Breast epithelium (tissue), 4 donors: ENCODE measurements around the gene COPS7B. TPM values are rescaled to one million over a fixed set of nuclear protein-coding genes. Genes with fewer than 3 reads are reported as not detected.

ENCODE experiments used
- DNase-seq, 2 donors: peaks; one replicate each; pipeline ENCODE4 v3.0.0-alpha.2; 2019; ENCODE audit warnings: low spot score in 2 of 2
- H3K27ac ChIP-seq, 2 donors: fragments of 200-600 bp; sonication (generic) in 1 of 2; one replicate each; pipeline ENCODE4 v1.5.1; 2016 to 2019; ENCODE audit warnings: mild to moderate bottlenecking in 1 of 2
- H3K27me3 ChIP-seq, 2 donors: fragments of 200-600 bp; sonication (generic) in 1 of 2; one replicate each; pipeline versions ENCODE4 v1.5.1 to v1.6.0; 2017 to 2019; ENCODE audit warnings: control low read depth in 1 of 2, mild to moderate bottlenecking in 1 of 2
- H3K36me3 ChIP-seq: fragments of 200-600 bp; one replicate; pipeline ENCODE4 v1.5.1; 2019
- H3K4me1 ChIP-seq, 2 donors: fragments of 200-600 bp; sonication (generic); one replicate each; pipeline ENCODE4 v1.5.1; 2016 to 2019; ENCODE audit warnings: control low read depth in 1 of 2
- H3K4me3 ChIP-seq, 3 donors: fragments of 200-600 bp; sonication (generic); 1 replicate in 2 of 3; 2 replicates in 1 of 3; pipeline ENCODE4 v1.5.1; 2016 to 2019; ENCODE audit warnings: mild to moderate bottlenecking in 3 of 3, moderate library complexity in 2 of 3
- H3K9me3 ChIP-seq, 2 donors: fragments of 200-600 bp; sonication (generic) in 1 of 2; one replicate each; pipeline ENCODE4 v1.5.1; 2016 to 2019; ENCODE audit warnings: control low read depth in 1 of 2
- POLR2A ChIP-seq: fragments of 450-650 bp; IDR thresholded peaks from one replicate; pipeline ENCODE4 v1.6.1; 2016; ENCODE audit warnings: antibody characterized with exemption, mild to moderate bottlenecking, moderate library complexity
- POLR2AphosphoS5 ChIP-seq, 3 donors: sonication (generic); formaldehyde crosslinking; IDR thresholded peaks; one replicate each; pipeline ENCODE4 v1.6.1; 2017; ENCODE audit warnings: antibody characterized with exemption in 3 of 3
- intact Hi-C: fragments of 100-400 bp; cut with DNase I; formaldehyde crosslinking; loops from one replicate; pipeline ENCODE4 v1.15.1; 2023; ENCODE audit warnings: low total_unique reads
- total RNA-seq, 3 donors: library from RNA; depleted of rRNA; stranded (reverse); fragments of >200 nt; gene quantifications; one replicate each; pipeline ENCODE4 v1.1.0, GENCODE V29; 2016
- TF ChIP-seq, protein P1 (sequence below), 3 donors: fragments of 450-650 bp; IDR thresholded peaks; one replicate each; pipeline ENCODE4 v1.5.1; 2016 to 2017; ENCODE audit warnings: antibody characterized with exemption in 3 of 3, mild to moderate bottlenecking in 3 of 3, moderate library complexity in 3 of 3

COPS7B gene
- total RNA-seq, 3 donors from 2014 or later = 19.8 to 39.8 (median 32.1) TPM

DNA sequence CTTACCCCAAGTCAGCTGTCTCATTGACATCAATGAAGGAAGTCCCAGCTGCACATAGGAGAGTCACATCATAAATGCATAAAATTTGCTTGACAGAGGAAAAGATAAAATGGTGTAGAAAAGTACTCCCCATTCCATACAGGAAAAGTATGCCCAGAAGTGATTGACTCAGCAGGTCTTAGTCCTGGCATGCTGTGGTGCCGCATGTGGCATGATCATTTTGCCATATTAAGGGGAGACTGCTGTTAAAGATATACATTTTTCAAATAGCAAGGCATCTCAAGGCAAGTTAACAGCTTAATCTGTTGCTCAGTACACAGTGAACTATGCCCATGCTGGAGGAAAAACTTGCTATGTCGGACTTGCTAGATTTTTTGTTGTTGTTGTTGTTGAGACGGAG, 8.1 kb downstream of the COPS7B start:
- no peaks in the 10 kb centered on the region for H3K36me3 ChIP-seq
- intact Hi-C loops = no loop called here
- no peaks in the 10 kb centered on the region for H3K4me1 ChIP-seq
- no peak overlapping the region for H3K27ac ChIP-seq
- H3K9me3 ChIP-seq = no peaks in the 10 kb centered on the region
- no peaks in the 10 kb centered on the region for H3K27me3 ChIP-seq
- no peak for TF ChIP-seq POLR2AphosphoS5 (IDR thresholded peaks at IDR 0.05)
- TF ChIP-seq POLR2A = no peak
- TF ChIP-seq, protein P1, sequence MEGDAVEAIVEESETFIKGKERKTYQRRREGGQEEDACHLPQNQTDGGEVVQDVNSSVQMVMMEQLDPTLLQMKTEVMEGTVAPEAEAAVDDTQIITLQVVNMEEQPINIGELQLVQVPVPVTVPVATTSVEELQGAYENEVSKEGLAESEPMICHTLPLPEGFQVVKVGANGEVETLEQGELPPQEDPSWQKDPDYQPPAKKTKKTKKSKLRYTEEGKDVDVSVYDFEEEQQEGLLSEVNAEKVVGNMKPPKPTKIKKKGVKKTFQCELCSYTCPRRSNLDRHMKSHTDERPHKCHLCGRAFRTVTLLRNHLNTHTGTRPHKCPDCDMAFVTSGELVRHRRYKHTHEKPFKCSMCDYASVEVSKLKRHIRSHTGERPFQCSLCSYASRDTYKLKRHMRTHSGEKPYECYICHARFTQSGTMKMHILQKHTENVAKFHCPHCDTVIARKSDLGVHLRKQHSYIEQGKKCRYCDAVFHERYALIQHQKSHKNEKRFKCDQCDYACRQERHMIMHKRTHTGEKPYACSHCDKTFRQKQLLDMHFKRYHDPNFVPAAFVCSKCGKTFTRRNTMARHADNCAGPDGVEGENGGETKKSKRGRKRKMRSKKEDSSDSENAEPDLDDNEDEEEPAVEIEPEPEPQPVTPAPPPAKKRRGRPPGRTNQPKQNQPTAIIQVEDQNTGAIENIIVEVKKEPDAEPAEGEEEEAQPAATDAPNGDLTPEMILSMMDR (IDR thresholded peaks at IDR 0.05) = no peak
- H3K4me3 ChIP-seq = no peak overlapping the region
- no peak for DNase-seq

DNA sequence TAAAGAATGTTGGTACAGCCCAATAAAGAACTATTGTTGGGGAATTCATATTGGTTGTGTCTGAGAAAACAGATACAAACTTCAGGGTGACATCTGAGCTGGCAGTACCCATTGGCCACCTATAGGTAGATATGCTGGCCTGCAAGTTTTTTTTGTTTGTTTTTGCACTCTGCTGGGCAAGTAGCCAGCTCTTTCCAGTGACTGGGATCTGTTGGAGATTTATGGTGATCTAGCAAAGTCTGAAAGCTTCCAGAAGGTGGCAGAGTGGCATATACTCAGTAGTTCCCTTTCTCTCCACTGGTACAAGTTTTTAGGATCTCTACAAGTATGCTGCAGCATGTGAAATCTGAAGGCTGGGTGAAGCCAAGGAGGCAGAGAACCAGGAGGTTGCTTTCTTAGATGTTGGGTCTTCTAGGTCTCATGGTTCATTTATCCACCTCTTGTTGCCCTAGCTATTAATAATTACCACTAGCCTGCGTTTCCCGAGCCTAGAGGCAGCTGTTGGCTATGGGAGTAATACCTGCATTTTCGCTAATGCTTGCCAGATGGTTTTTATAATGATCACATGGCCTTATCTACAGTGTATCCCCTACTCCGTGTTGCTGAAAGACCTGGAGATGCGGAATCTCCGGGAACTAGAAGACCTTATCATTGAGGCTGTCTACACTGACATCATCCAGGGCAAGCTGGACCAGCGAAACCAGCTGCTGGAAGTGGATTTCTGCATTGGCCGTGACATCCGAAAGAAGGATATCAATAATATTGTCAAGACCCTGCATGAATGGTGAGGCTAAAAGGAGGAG, 9.5 kb downstream of the COPS7B start:
- no peak overlapping the region for H3K4me3 ChIP-seq
- peak; percentile 21 to 62 for DNase-seq
- H3K27me3 ChIP-seq = no peaks in the 10 kb centered on the region
- no peaks in the 10 kb centered on the region for H3K4me1 ChIP-seq
- intact Hi-C loops = no loop called here
- H3K27ac ChIP-seq = no peak overlapping the region
- H3K9me3 ChIP-seq = no peaks in the 10 kb centered on the region
- no peak for TF ChIP-seq POLR2A
- TF ChIP-seq, protein P1 (IDR thresholded peaks at IDR 0.05) = peak in 2 of 3 donors; percentile 30 to 31
- H3K36me3 ChIP-seq = no peaks in the 10 kb centered on the region

DNA sequence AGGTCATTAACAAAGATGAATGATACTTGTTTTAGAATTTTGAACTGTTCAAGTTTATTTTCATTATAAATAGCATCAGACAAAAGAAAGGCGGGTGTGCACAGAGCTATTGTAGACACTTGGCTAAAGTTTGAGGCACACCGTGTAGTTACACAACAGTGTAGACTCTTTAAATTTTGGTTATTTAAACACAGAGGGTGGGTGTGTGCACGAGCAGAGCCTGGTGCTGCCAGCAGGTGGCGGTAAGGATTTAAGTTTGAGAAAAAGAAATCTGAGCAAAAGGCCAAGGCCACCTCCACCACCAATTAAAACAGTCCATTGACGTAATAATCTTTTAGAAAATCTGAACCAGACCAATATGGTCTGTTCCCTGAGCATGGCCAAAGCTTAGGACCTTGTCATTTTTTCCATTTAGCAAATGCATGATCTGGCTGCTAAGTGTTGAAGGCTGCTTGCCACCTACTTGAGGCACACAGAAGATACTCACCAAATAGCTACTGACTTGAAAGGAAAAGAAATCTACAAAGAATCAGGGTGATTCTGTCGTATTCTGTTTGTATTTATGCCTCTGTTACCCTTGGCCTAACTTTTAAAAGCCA, 14.3 kb downstream of the COPS7B start:
- Histone ChIP-seq H3K4me3 (no peak overlapping the region), H3K36me3 (no peaks in the 10 kb centered on the region), H3K4me1 (no peaks in the 10 kb centered on the region), H3K27me3 (no peaks in the 10 kb centered on the region), H3K27ac (no peak overlapping the region), H3K9me3 (no peaks in the 10 kb centered on the region)
- intact Hi-C loops = no loop called here
- DNase-seq = no peak
- TF ChIP-seq POLR2AphosphoS5 (IDR thresholded peaks at IDR 0.05) = no peak
- TF ChIP-seq, protein P1 (IDR thresholded peaks at IDR 0.05) = peak in 1 of 3 donors; percentile 15

DNA sequence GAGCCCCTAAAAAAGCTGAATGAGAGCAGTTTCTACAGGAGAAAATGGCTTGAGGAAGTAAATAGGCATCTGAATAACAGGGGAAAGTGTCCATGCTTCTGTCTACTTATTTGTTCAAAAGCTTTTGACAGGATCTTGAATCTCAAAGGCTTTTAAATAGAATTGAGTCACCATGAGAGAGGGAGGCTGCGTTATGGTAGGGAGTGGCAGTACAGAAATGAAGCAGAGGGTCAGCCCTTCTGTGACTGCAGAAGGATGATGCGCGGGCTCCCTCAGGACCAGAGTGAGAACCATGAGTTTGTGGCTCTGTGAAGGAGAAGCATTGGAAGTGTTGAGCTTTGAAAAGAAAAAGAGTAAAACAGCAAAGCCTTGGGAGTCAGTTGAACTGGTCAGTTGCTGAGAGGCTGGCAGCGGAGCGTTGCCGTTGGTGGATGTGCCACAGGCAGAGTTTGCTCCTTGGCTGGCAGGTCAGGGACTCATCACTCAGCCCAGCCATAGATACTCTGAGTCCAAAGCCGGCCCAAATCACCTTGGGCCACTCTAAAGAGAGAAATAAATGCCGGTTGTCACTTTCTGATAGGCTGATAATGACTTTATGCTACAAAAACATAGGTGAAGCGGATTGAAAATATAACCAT, 17.4 kb downstream of the COPS7B start:
- Histone ChIP-seq H3K27ac (no peak overlapping the region), H3K36me3 (peaks cover 9% of the 10 kb centered on the region), H3K4me1 (no peaks in the 10 kb centered on the region), H3K9me3 (no peaks in the 10 kb centered on the region), H3K27me3 (no peaks in the 10 kb centered on the region), H3K4me3 (no peak overlapping the region)
- DNase-seq = no peak
- intact Hi-C loops = no loop called here
- no peak for TF ChIP-seq POLR2AphosphoS5 (IDR thresholded peaks at IDR 0.05)
- TF ChIP-seq, protein P1 (IDR thresholded peaks at IDR 0.05) = no peak
- TF ChIP-seq POLR2A = no peak

DNA sequence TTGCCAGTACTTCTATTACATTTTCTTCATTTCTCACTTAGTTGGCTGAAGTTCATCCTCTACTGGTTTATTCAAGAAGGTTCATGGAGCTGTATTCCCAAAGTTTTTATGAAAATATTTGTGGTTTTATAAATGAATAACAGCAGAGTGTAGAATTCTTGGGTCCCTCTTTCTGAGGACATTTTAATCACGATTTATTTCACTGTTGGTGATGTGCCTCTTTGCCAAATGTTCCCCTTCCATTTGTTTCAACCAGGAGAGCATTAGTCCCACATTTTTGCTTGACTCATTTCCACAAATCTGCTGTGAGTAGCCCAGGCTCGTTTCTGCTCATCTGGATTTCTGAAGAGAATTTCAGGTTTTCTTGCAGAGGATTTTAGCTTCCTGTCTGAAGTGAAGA, 20.8 kb downstream of the COPS7B start:
- H3K27ac ChIP-seq = no peak overlapping the region

More for the DNA sequence above, 20.8 kb downstream of the COPS7B start:
- Histone ChIP-seq H3K27me3 (no peaks in the 10 kb centered on the region), H3K36me3 (peaks cover 16% of the 10 kb centered on the region), H3K9me3 (no peaks in the 10 kb centered on the region), H3K4me1 (no peaks in the 10 kb centered on the region), H3K4me3 (no peak overlapping the region)
- no peak for TF ChIP-seq POLR2A
- no peak for TF ChIP-seq POLR2AphosphoS5 (IDR thresholded peaks at IDR 0.05)
- TF ChIP-seq, protein P1 (IDR thresholded peaks at IDR 0.05) = no peak
- DNase-seq = no peak
- intact Hi-C loops = no loop called here
